Natural killer cell (primary cell): ENCODE data around the gene MAD1L1. TPM values are rescaled to one million over a fixed set of nuclear protein-coding genes. Genes with fewer than 3 reads are reported as not detected.
A peak's percentile ranks its signal among the peaks of the same experiment; 100 is the strongest.
"Not testable (repeated sequence)": the region's sequence is repeated elsewhere in the genome, so short reads cannot be mapped to it uniquely, and the experiment has no call there.

Experiments
- ATAC-seq, 3 donors: fragments of 150-1000 bp in 2 of 3; fragments of 200-7000 bp in 1 of 3; cut with Tn5 transposase; 1 replicate in 1 of 3; 2 replicates in 2 of 3; pipeline ENCODE4 v1.10.0; 2021; ENCODE audit warnings: mild to moderate bottlenecking in 2 of 3, moderate library complexity in 2 of 3
- DNase-seq, 2 donors: peaks; one replicate each; pipeline versions ENCODE4 v3.0.0 to v3.0.0-alpha.2; 2013 to 2021; ENCODE audit warnings: mixed read lengths in 1 of 2
- H3K27ac ChIP-seq: one replicate; pipeline ENCODE4 v1.5.1; 2013; ENCODE audit warnings: mild to moderate bottlenecking, low read length
- H3K27me3 ChIP-seq: one replicate; pipeline ENCODE4 v1.6.1; 2013; ENCODE audit warnings: low read length; ENCODE audit not compliant: control insufficient read depth, insufficient read depth
- H3K36me3 ChIP-seq: one replicate; pipeline ENCODE4 v1.6.1; 2013; ENCODE audit warnings: low read length; ENCODE audit not compliant: control insufficient read depth, insufficient read depth
- H3K4me1 ChIP-seq: one replicate; pipeline ENCODE4 v1.6.1; 2013; ENCODE audit warnings: low read length; ENCODE audit not compliant: control insufficient read depth, insufficient read depth
- H3K4me3 ChIP-seq: one replicate; pipeline ENCODE4 v1.5.1; 2013; ENCODE audit warnings: low read length
- H3K9me3 ChIP-seq: one replicate; pipeline ENCODE4 v1.6.1; 2013; ENCODE audit warnings: low read length; ENCODE audit not compliant: control insufficient read depth, insufficient read depth
- H3K27ac Mint-ChIP-seq, 2 donors: one replicate each; pipeline ENCODE4 v1.8.0; 2022; ENCODE audit warnings: mild to moderate bottlenecking in 2 of 2, mixed read lengths in 2 of 2, moderate library complexity in 1 of 2
- H3K27me3 Mint-ChIP-seq, 2 donors: one replicate each; pipeline ENCODE4 v1.8.0; 2022; ENCODE audit warnings: low read depth in 2 of 2, mixed read lengths in 2 of 2
- H3K36me3 Mint-ChIP-seq: one replicate; pipeline ENCODE4 v1.8.0; 2022; ENCODE audit warnings: mixed read lengths
- H3K4me1 Mint-ChIP-seq, 2 donors: one replicate each; pipeline ENCODE4 v1.8.0; 2022; ENCODE audit warnings: mixed read lengths in 2 of 2
- H3K4me3 Mint-ChIP-seq: one replicate; pipeline ENCODE4 v1.8.0; 2022; ENCODE audit warnings: mild to moderate bottlenecking, moderate library complexity, mixed read lengths
- H3K9me3 Mint-ChIP-seq, 2 donors: one replicate each; pipeline ENCODE4 v1.8.0; 2022; ENCODE audit warnings: mixed read lengths in 2 of 2
- CTCF ChIP-seq: fragments of 200-600 bp; IDR thresholded peaks from one replicate; pipeline ENCODE4 v1.8.0; 2022; ENCODE audit warnings: antibody characterized with exemption
- WGBS: methylation state at CpG from one replicate; pipeline ENCODE4 v1.1.7; 2013; ENCODE audit warnings: missing lambda C conversion rate; ENCODE audit not compliant: insufficient coverage; 5-methylcytosine and 5-hydroxymethylcytosine counted together
- intact Hi-C: fragments of 100-400 bp; cut with micrococcal nuclease; formaldehyde crosslinking; loops from one replicate; pipeline ENCODE4 v1.14.2; 2022
- total RNA-seq, 4 donors: library from RNA; stranded (reverse); fragments of 120-200 nt in 1 of 4; gene quantifications; one replicate each; pipeline versions ENCODE4 v1.2.3 to v1.2.4, GENCODE V29; 2013 to 2022

MAD1L1 gene
- total RNA-seq, 3 donors from 2014 or later (not counting 1 experiment from before 2014, with no cell fraction given), result 53.6 to 81.2 (median 77.4) TPM

- no peaks in the 10 kb centered on the region for H3K36me3 Mint-ChIP-seq
- intact Hi-C loops, result no loop called here
- peak overlapping the region in 1 of 2 donors; percentile 29 for H3K27ac Mint-ChIP-seq
Observed at GRCh38 chr7:1883031-1883761, 349.5 kb downstream of the MAD1L1 start.

GRCh38 chr7:1882451-1882850, 350.3 kb downstream of the MAD1L1 start:
- WGBS, result 81% methylated on average over 11 of the region's 13 CpGs
- no peak for TF ChIP-seq CTCF
- Histone ChIP-seq H3K36me3 (peaks cover 8% of the 10 kb centered on the region), H3K27me3 (no peaks in the 10 kb centered on the region), H3K9me3 (no peaks in the 10 kb centered on the region), H3K4me3 (no peak overlapping the region), H3K4me1 (peaks cover 15% of the 10 kb centered on the region), H3K27ac (no peak overlapping the region)
- no peak for DNase-seq
- Mint-ChIP-seq H3K27ac (no peak overlapping the region), H3K36me3 (no peaks in the 10 kb centered on the region), H3K4me3 (no peak overlapping the region), H3K27me3 (no peaks in the 10 kb centered on the region), H3K4me1 (peaks cover 23 to 24% of the 10 kb centered on the region in 2 donors), H3K9me3 (peaks cover 2 to 4% of the 10 kb centered on the region in 2 donors)
- intact Hi-C loops, result no loop called here
- no peak for ATAC-seq

More at GRCh38 chr7:1883031-1883761, 349.5 kb downstream of the MAD1L1 start:
- Mint-ChIP-seq H3K9me3 (no peaks in the 10 kb centered on the region), H3K4me3 (no peak overlapping the region), H3K27me3 (no peaks in the 10 kb centered on the region), H3K4me1 (peaks cover 23 to 24% of the 10 kb centered on the region in 2 donors)
- no peak for ATAC-seq
- no peaks in the 10 kb centered on the region for H3K9me3 ChIP-seq
- H3K27me3 ChIP-seq, result no peaks in the 10 kb centered on the region
- no peak overlapping the region for H3K27ac ChIP-seq
- peaks cover 15% of the 10 kb centered on the region for H3K4me1 ChIP-seq
- no peak for DNase-seq
- WGBS, result 69% methylated on average over 18 of the region's 18 CpGs
- H3K36me3 ChIP-seq, result peaks cover 10% of the 10 kb centered on the region
- no peak for TF ChIP-seq CTCF
- H3K4me3 ChIP-seq, result no peak overlapping the region

GRCh38 chr7:1881946-1882345, 350.8 kb downstream of the MAD1L1 start:
- TF ChIP-seq CTCF, result no peak
- Mint-ChIP-seq H3K27ac (peak overlapping the region in 1 of 2 donors; percentile 34), H3K4me3 (no peak overlapping the region), H3K27me3 (no peaks in the 10 kb centered on the region), H3K36me3 (no peaks in the 10 kb centered on the region), H3K9me3 (peaks cover 2 to 4% of the 10 kb centered on the region in 2 donors), H3K4me1 (peaks cover 23 to 24% of the 10 kb centered on the region in 2 donors)
- H3K27me3 ChIP-seq, result no peaks in the 10 kb centered on the region
- H3K36me3 ChIP-seq, result peaks cover 4% of the 10 kb centered on the region
- no peaks in the 10 kb centered on the region for H3K9me3 ChIP-seq
- ATAC-seq (no peak), DNase-seq (no peak)
- H3K4me1 ChIP-seq, result peaks cover 15% of the 10 kb centered on the region
- intact Hi-C loops, result no loop called here
- H3K4me3 ChIP-seq, result no peak overlapping the region
- no peak overlapping the region for H3K27ac ChIP-seq
- WGBS, result 94% methylated on average over 15 of the region's 15 CpGs

GRCh38 chr7:1876641-1877040, 356.1 kb downstream of the MAD1L1 start:
- H3K27ac Mint-ChIP-seq, H3K4me3 Mint-ChIP-seq, H3K27me3 Mint-ChIP-seq, DNase-seq, H3K36me3 Mint-ChIP-seq, H3K27me3 ChIP-seq, H3K9me3 ChIP-seq, ATAC-seq, H3K27ac ChIP-seq, H3K36me3 ChIP-seq, H3K9me3 Mint-ChIP-seq, intact Hi-C loops, H3K4me1 ChIP-seq, H3K4me3 ChIP-seq: not testable (repeated sequence)
- WGBS, result 97% methylated on average over 4 of the region's 6 CpGs
- H3K4me1 Mint-ChIP-seq, result peaks cover 9 to 20% of the 10 kb centered on the region in 2 donors

- DNase-seq, result peak in 1 of 2 donors; percentile 22
- WGBS, result 60% methylated on average over 29 of the region's 29 CpGs
- H3K9me3 ChIP-seq, H3K36me3 Mint-ChIP-seq, H3K4me1 ChIP-seq, H3K36me3 ChIP-seq, H3K4me3 ChIP-seq, H3K9me3 Mint-ChIP-seq, H3K4me3 Mint-ChIP-seq, H3K27me3 ChIP-seq, H3K27ac ChIP-seq, H3K27ac Mint-ChIP-seq, H3K27me3 Mint-ChIP-seq, intact Hi-C loops: not testable (repeated sequence)
- H3K4me1 Mint-ChIP-seq, result peaks cover 5 to 21% of the 10 kb centered on the region in 2 donors
- peak; percentile 81 to 99 (median 98) for ATAC-seq
Observed at GRCh38 chr7:1875392-1876199, 357.1 kb downstream of the MAD1L1 start.
